ENCODE data around the gene BPTF.

GRCh38 chr17:67879662-67880061 is 54.4 kb downstream of the BPTF start:
- no peak for TF ChIP-seq CTCF (IDR thresholded peaks at IDR 0.05)
- TF ChIP-seq ZFX (IDR thresholded peaks at IDR 0.05; ENCODE audit: borderline replicate concordance), result no peak

All from 22Rv1 (cell line).